Measurements from ENCODE around the gene RGR.

Gene RGR

GRCh38 chr10:84244651-84245270 lies at the start of gene RGR:
TSS of gene RGR (plus strand) at chr10:84245053. CDS start at chr10:84245091, 38 bp downstream.
- DNase-seq = no peak

- DNase-seq = no peak
Measured at GRCh38 chr10:84196083-84196482, 48.8 kb upstream of the RGR start.

- DNase-seq = no peak
Measured at GRCh38 chr10:84196941-84197340, 47.9 kb upstream of the RGR start.

GRCh38 chr10:84197643-84198042 lies 47.2 kb upstream of the RGR start:
- no peak for DNase-seq

GRCh38 chr10:84198206-84198915 lies 46.5 kb upstream of the RGR start:
- no peak for DNase-seq

- DNase-seq = no peak
Measured at GRCh38 chr10:84200537-84201243, 44.2 kb upstream of the RGR start.

GRCh38 chr10:84201244-84201606 lies 43.6 kb upstream of the RGR start:
- DNase-seq = no peak

- DNase-seq = no peak
Measured at GRCh38 chr10:84201682-84202081, 43.2 kb upstream of the RGR start.

GRCh38 chr10:84202349-84202748 lies 42.5 kb upstream of the RGR start:
- no peak for DNase-seq

- no peak for DNase-seq
Measured at GRCh38 chr10:84204122-84204521, 40.7 kb upstream of the RGR start.

- DNase-seq = no peak
Measured at GRCh38 chr10:84204610-84205009, 40.2 kb upstream of the RGR start.

GRCh38 chr10:84205049-84205852 lies 39.6 kb upstream of the RGR start:
- DNase-seq = peak; percentile 59

GRCh38 chr10:84205853-84206525 lies 38.9 kb upstream of the RGR start:
- DNase-seq = no peak

- DNase-seq = no peak
Measured at GRCh38 chr10:84208023-84208422, 36.8 kb upstream of the RGR start.

- DNase-seq = no peak
Measured at GRCh38 chr10:84211566-84211965, 33.3 kb upstream of the RGR start.

- no peak for DNase-seq
Measured at GRCh38 chr10:84212014-84212413, 32.8 kb upstream of the RGR start.

- DNase-seq = no peak
Measured at GRCh38 chr10:84213076-84213475, 31.8 kb upstream of the RGR start.

GRCh38 chr10:84214046-84214572 lies 30.7 kb upstream of the RGR start:
- no peak for DNase-seq

GRCh38 chr10:84214612-84215235 lies 30.1 kb upstream of the RGR start:
- peak; percentile 55 for DNase-seq

- no peak for DNase-seq
Measured at GRCh38 chr10:84216834-84217233, 28.0 kb upstream of the RGR start.

GRCh38 chr10:84217746-84218145 lies 27.1 kb upstream of the RGR start:
- no peak for DNase-seq

- DNase-seq = no peak
Measured at GRCh38 chr10:84221916-84222315, 22.9 kb upstream of the RGR start.
